HG03439 (cell line): ENCODE measurements around the gene GPR101.
"Not testable (repeated sequence)": the region's sequence is repeated elsewhere in the genome, so short reads cannot be mapped to it uniquely, and the experiment has no call there.

Experiments used
- ATAC-seq: cut with Tn5 transposase; IDR thresholded peaks from one replicate; pipeline ENCODE4 v1.9.1; 2021; ENCODE audit warnings: mild to moderate bottlenecking, moderate library complexity; ENCODE audit not compliant: unreplicated experiment

Gene GPR101

DNA sequence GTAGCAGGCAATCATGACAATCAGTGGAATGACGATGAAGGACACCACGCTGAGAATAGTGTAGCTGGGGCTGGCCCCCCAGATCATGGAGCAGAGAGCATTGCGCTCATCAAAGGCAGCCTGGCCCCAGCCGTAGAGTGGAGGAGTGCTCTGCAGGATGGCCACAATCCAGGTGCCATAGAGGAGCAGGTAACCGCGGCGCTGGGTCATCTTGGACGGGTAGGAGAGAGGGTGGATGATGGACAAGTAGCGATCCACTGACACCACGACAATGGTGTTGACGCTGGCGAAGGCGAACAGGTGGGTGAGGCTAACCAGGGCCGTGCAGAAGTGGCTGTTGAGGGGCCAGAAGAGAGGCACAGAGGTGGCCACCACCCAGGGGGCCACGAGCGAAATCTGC, 2.8 kb downstream of the GPR101 start:
- no peak for ATAC-seq

DNA sequence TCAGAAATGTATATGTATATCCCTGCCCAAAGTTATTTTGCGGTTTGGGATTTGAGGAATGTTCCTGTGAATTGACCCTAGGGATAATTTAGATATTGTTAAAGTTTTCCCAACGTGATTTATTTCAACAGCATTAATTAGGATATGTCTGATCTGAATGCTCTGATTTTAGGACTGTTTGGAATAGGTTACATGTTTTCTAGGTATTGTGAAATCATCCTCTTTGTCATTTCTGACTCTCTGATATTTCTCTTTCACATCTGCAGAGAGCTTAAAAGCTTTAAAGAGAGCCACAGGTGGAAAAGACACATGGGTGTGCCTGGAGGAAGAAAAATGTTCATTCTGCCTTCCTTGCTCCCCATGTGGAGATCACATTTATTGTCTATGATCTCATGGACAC, 5.1 kb downstream of the GPR101 start:
- ATAC-seq, result no peak

DNA sequence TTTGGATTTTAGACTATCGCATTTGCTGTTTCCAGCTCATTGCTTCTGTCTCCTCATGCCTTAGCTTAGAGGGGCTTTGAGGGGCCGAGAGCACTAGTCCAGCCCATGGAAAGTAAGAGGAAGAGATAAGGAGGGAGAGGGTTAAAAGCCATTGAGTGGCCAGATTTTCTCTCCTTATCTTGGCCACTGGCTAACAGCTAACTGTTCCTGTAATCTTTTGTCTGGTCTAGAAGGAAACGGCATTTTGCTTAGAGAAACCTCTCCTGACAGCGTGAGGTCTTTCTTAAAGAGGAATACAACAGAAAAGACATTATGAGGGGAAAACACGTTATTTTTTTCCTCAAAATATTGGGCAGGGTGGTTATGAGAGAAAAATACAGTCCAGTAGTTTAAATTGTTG, 7.9 kb downstream of the GPR101 start:
- ATAC-seq, result no peak

DNA sequence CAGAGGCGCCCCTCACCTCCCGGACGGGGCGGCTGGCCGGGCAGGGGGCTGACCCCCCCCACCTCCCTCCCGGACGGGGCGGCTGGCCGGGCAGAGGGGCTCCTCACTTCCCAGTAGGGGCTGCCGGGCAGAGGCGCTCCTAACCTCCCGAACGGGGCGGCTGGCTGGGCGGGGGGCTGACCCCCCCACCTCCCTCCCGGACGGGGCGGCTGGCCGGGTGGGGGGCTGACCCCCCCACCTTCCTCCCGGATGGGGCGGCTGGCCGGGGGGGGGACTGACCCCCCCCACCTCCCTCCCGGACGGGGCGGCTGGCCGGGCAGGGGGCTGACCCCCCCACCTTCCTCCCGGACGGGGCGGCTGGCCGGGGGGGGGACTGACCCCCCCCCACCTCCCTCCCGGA, 33.6 kb downstream of the GPR101 start:
- ATAC-seq, result not testable (repeated sequence)

DNA sequence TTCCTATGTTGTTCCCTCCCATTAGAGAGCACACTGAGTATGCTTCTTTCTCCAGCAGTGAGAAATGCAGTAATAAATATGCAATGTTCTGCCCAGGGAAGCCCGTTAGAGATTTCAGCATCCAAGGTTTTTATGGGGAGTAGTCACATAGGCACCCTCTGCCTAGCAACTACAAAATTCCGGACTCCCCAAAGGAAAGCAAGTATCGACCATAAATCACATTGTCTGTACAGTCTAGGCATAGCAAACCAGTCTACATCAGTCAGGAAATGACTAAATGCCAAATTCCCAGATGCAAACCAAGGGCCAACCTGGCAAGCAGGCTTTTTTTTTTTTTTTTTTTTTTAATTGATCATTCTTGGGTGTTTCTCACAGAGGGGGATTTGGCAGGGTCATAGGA, 34.8 kb downstream of the GPR101 start:
- ATAC-seq, result no peak
